Measurements from ENCODE around the gene FAM209B. TPM values are rescaled to one million over a fixed set of nuclear protein-coding genes. Genes with fewer than 3 reads are reported as not detected.

FAM209B gene
- total RNA-seq, 1 experiment from 2014 or later, result not detected

Other genes starting within 250 kb of the FAM209B start
- 85.4 and 94.1 TPM in 2 replicates for gene FAM210B, start 174.3 kb upstream of the FAM209B start, total RNA-seq (2014; rRNA removed; shearing (Covaris generic))
- gene AURKA, start 141.0 kb upstream of the FAM209B start, total RNA-seq (2014; rRNA removed; shearing (Covaris generic)), result 176 and 178 TPM in 2 replicates
- 52.7 and 60.9 TPM in 2 replicates for gene CSTF1, start 140.6 kb upstream of the FAM209B start, total RNA-seq (2014; rRNA removed; shearing (Covaris generic))
- 0.05 TPM in 1 of 2 replicates, not detected in the other for gene CASS4, start 121.0 kb upstream of the FAM209B start, total RNA-seq (2014; rRNA removed; shearing (Covaris generic))
- 79.5 and 80.0 TPM in 2 replicates for gene RTF2, start 64.6 kb upstream of the FAM209B start, total RNA-seq (2014; rRNA removed; shearing (Covaris generic))
- gene FAM209A, start 8.5 kb upstream of the FAM209B start, total RNA-seq (2014; rRNA removed; shearing (Covaris generic)), result 0.17 and 0.29 TPM in 2 replicates
- gene TFAP2C, start 96.1 kb downstream of the FAM209B start, total RNA-seq (2014; rRNA removed; shearing (Covaris generic)), result 11.3 and 11.8 TPM in 2 replicates